GM19239 (cell line): ENCODE results near the gene DNER.
"Not testable (repeated sequence)": the region's sequence is repeated elsewhere in the genome, so short reads cannot be mapped to it uniquely, and the experiment has no call there.

Experiments used
- DNase-seq: peaks from one replicate; pipeline ENCODE4 v3.0.0; 2011; ENCODE audit warnings: low spot score; ENCODE audit not compliant: insufficient read length
- FAIRE-seq: peaks from 2 replicates; lab custom pipeline; 2011; peaks lifted over from hg19 to GRCh38; lab: Jason Lieb, UNC

Gene DNER

GRCh38 chr2:229633556-229633955 lies 80.8 kb downstream of the DNER start:
- FAIRE-seq (no peak), DNase-seq (no peak)

- no peak for DNase-seq
- no peak for FAIRE-seq
These were observed 85.3 kb downstream of the DNER start for GRCh38 chr2:229629039-229629438.

- no peak for FAIRE-seq
- DNase-seq: no peak
These were observed 86.6 kb downstream of the DNER start for GRCh38 chr2:229627728-229628127.

GRCh38 chr2:229622495-229623355 lies 91.6 kb downstream of the DNER start:
- DNase-seq: no peak
- FAIRE-seq: no peak

- DNase-seq (no peak), FAIRE-seq (no peak)
These were observed 93.6 kb downstream of the DNER start for GRCh38 chr2:229620759-229621158.

- no peak for FAIRE-seq
- no peak for DNase-seq
These were observed 94.1 kb downstream of the DNER start for GRCh38 chr2:229620289-229620688.

GRCh38 chr2:229616433-229616832 lies 97.9 kb downstream of the DNER start:
- no peak for DNase-seq
- FAIRE-seq: no peak

GRCh38 chr2:229614021-229614420 lies 100.3 kb downstream of the DNER start:
- not testable (repeated sequence) for FAIRE-seq, DNase-seq

- DNase-seq (no peak), FAIRE-seq (no peak)
These were observed 101.9 kb downstream of the DNER start for GRCh38 chr2:229612384-229612971.

- DNase-seq: no peak
- no peak for FAIRE-seq
These were observed 103.0 kb downstream of the DNER start for GRCh38 chr2:229611360-229611759.

GRCh38 chr2:229610872-229611271 lies 103.5 kb downstream of the DNER start:
- no peak for FAIRE-seq
- DNase-seq: no peak

- FAIRE-seq (no peak), DNase-seq (no peak)
These were observed 104.0 kb downstream of the DNER start for GRCh38 chr2:229610333-229610732.

GRCh38 chr2:229601936-229602335 lies 112.4 kb downstream of the DNER start:
- FAIRE-seq (no peak), DNase-seq (no peak)

GRCh38 chr2:229601396-229601795 lies 113.0 kb downstream of the DNER start:
- DNase-seq (no peak), FAIRE-seq (no peak)

GRCh38 chr2:229598227-229598626 lies 116.1 kb downstream of the DNER start:
- DNase-seq (no peak), FAIRE-seq (no peak)

GRCh38 chr2:229596796-229597195 lies 117.6 kb downstream of the DNER start:
- no peak for FAIRE-seq
- DNase-seq: no peak

GRCh38 chr2:229591611-229592010 lies 122.7 kb downstream of the DNER start:
- FAIRE-seq (no peak), DNase-seq (no peak)

- no peak for FAIRE-seq
- DNase-seq: peak; percentile 17
These were observed 127.3 kb downstream of the DNER start for GRCh38 chr2:229586746-229587705.

- DNase-seq (no peak), FAIRE-seq (no peak)
These were observed 128.3 kb downstream of the DNER start for GRCh38 chr2:229586012-229586411.

- DNase-seq (no peak), FAIRE-seq (no peak)
These were observed 132.2 kb downstream of the DNER start for GRCh38 chr2:229582151-229582550.
